Mesendoderm (in vitro differentiated cells): ENCODE results near the gene NXPH2.

Experiments
- DNase-seq: peaks from one replicate; pipeline ENCODE4 v3.0.0; 2013
- H2AK5ac ChIP-seq: 2 replicates; pipeline ENCODE4 v1.6.1; 2013; ENCODE audit warnings: low read length, inconsistent platforms
- H2BK120ac ChIP-seq: 2 replicates; pipeline ENCODE4 v1.6.1; 2013; ENCODE audit warnings: low read depth, mild to moderate bottlenecking, low read length, moderate library complexity, mixed read lengths
- H2BK15ac ChIP-seq: replicated peaks from 2 replicates; pipeline ENCODE4 v1.6.1; 2013; ENCODE audit warnings: low read depth, mild to moderate bottlenecking, moderate library complexity
- H2BK5ac ChIP-seq: 2 replicates; pipeline ENCODE4 v1.6.1; 2013; ENCODE audit warnings: low read length, inconsistent platforms
- H3K18ac ChIP-seq: 2 replicates; pipeline ENCODE4 v1.6.1; 2013; ENCODE audit warnings: mild to moderate bottlenecking, low read length, mixed read lengths
- H3K23ac ChIP-seq: one replicate; pipeline ENCODE4 v1.6.1; 2013; ENCODE audit warnings: low read length
- H3K27ac ChIP-seq: 2 replicates; pipeline ENCODE4 v1.5.1; 2013; ENCODE audit warnings: low read depth, mild to moderate bottlenecking, inconsistent platforms, low read length, moderate library complexity
- H3K27me3 ChIP-seq: 2 replicates; pipeline ENCODE4 v1.6.1; 2013; ENCODE audit warnings: low read length, control low read depth, mild to moderate bottlenecking, inconsistent platforms; ENCODE audit not compliant: insufficient read depth, poor library complexity
- H3K36me3 ChIP-seq: 2 replicates; pipeline ENCODE4 v1.6.1; 2013; ENCODE audit warnings: low read length, inconsistent platforms; ENCODE audit not compliant: control insufficient read depth, insufficient read depth
- H3K4ac ChIP-seq: one replicate; pipeline ENCODE4 v1.6.1; 2013; ENCODE audit warnings: low read depth, mild to moderate bottlenecking, low read length, moderate library complexity
- H3K4me1 ChIP-seq: 2 replicates; pipeline ENCODE4 v1.6.1; 2013; ENCODE audit warnings: low read depth, low read length, inconsistent platforms; ENCODE audit not compliant: control insufficient read depth
- H3K4me2 ChIP-seq: 2 replicates; pipeline ENCODE4 v1.6.1; 2013; ENCODE audit warnings: low read length
- H3K4me3 ChIP-seq: 2 replicates; pipeline ENCODE4 v1.5.1; 2013; ENCODE audit warnings: mild to moderate bottlenecking, low read length
- H3K56ac ChIP-seq: one replicate; pipeline ENCODE4 v1.6.1; 2013; ENCODE audit warnings: low read length
- H3K79me1 ChIP-seq: 2 replicates; pipeline ENCODE4 v1.6.1; 2013; ENCODE audit warnings: low read length, inconsistent platforms
- H3K79me2 ChIP-seq: 2 replicates; pipeline ENCODE4 v1.6.1; 2013; ENCODE audit warnings: mild to moderate bottlenecking, low read length; ENCODE audit not compliant: control insufficient read depth, insufficient read depth
- H3K9ac ChIP-seq: 2 replicates; pipeline ENCODE4 v1.6.1; 2013; ENCODE audit warnings: low read length, inconsistent platforms
- H4K5ac ChIP-seq: one replicate; pipeline ENCODE4 v1.6.1; 2013; ENCODE audit warnings: low read length
- H4K8ac ChIP-seq: one replicate; pipeline ENCODE4 v1.6.1; 2013; ENCODE audit warnings: low read depth, mild to moderate bottlenecking, control low read depth, low read length, moderate library complexity
- WGBS: extraction: QIAGEN DNeasy Blood & Tissue Kit; methylation state at CpG from one replicate; pipeline ENCODE4 v1.1.7; 2013; ENCODE audit warnings: low lambda C conversion rate, missing lambda C conversion rate; ENCODE audit not compliant: insufficient coverage; ENCODE audit errors: extremely low coverage; 5-methylcytosine and 5-hydroxymethylcytosine counted together

Gene NXPH2

DNA sequence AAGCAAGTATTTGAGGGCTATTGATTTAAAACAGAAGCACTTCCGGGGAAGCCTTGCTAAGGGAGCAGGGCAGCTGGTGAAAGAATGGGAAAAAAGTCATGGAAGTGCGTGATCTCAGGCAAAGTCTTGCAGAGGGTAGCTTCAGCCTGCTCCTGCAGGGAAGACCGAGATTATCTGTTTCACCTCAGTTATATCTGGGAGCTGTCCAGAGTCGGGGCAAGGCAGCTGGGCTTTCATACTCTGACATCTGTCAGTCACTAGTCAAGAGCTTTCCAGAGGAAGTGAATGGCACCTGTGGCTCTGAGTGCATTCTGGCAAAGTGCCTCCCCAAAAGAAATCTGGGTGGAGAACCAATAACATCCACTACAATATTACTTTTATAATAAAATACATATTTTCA, 8.7 kb downstream of the NXPH2 start:
- Histone ChIP-seq H3K23ac (no peak overlapping the region), H3K9ac (no peak overlapping the region), H4K8ac (no peak overlapping the region), H3K4me3 (no peak overlapping the region), H3K27me3 (no peaks in the 10 kb centered on the region), H2BK5ac (no peak overlapping the region), H3K4me2 (no peak overlapping the region), H2AK5ac (no peak overlapping the region), H2BK120ac (no peak overlapping the region), H3K4ac (no peak overlapping the region), H3K79me2 (no peaks in the 10 kb centered on the region), H3K18ac (no peak overlapping the region), H4K5ac (no peak overlapping the region), H2BK15ac (no peak overlapping the region), H3K56ac (no peak overlapping the region), H3K36me3 (no peaks in the 10 kb centered on the region), H3K4me1 (no peaks in the 10 kb centered on the region), H3K27ac (no peak overlapping the region), H3K79me1 (no peaks in the 10 kb centered on the region)
- no peak for DNase-seq
- no CpG with 5 or more reads among the region's 4 CpGs for WGBS

DNA sequence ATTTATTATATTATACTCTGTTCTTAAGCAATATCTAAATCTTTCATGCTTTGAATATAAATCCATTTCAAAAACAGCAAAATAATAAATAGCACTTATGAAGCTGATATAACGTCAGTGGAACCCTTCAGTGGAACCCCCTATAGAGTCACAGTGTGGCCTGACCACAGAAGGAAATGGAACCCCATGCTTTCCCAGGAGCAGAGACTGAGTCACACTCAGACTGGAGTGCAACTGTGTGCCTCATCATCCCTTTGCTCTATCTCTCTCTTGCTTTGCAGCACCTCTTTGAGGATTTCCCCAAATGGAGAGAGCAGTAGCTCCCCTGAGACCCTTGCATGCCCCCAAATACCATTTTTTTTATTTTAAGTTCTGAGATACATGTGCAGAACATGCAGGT, 13.1 kb downstream of the NXPH2 start:
- Histone ChIP-seq H3K27ac (no peak overlapping the region), H2BK15ac (no peak overlapping the region), H3K18ac (no peak overlapping the region), H3K79me2 (no peaks in the 10 kb centered on the region), H4K5ac (no peak overlapping the region), H3K4me1 (no peaks in the 10 kb centered on the region), H3K79me1 (no peaks in the 10 kb centered on the region), H2BK5ac (no peak overlapping the region), H4K8ac (no peak overlapping the region), H3K4ac (no peak overlapping the region), H3K9ac (no peak overlapping the region), H2AK5ac (no peak overlapping the region), H2BK120ac (no peak overlapping the region), H3K56ac (no peak overlapping the region), H3K27me3 (no peaks in the 10 kb centered on the region), H3K36me3 (no peaks in the 10 kb centered on the region), H3K4me3 (no peak overlapping the region), H3K23ac (no peak overlapping the region), H3K4me2 (no peak overlapping the region)
- no CpG with 5 or more reads among the region's 1 CpG for WGBS
- DNase-seq = no peak

DNA sequence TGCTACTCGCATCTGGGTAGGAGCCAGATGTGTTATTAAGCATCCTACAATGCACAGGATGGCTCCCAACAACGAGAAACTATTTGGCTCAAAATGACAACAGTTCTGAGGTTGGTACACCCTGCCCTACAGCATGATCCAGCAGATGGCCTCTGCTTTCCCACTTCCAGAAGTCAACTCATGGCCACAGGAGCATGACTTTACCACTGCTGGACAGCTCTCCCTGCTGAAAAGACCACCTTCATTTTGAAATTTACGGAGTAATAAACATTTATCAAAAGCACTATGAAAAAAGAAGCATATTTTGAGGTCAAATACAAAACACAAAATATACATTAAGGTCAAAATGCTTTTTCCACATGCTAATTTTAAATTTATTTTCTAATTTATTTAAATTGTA, 13.7 kb downstream of the NXPH2 start:
- no peak for DNase-seq
- Histone ChIP-seq H3K56ac (no peak overlapping the region), H3K36me3 (no peaks in the 10 kb centered on the region), H3K79me2 (no peaks in the 10 kb centered on the region), H3K23ac (no peak overlapping the region), H3K27ac (no peak overlapping the region), H3K27me3 (no peaks in the 10 kb centered on the region), H4K8ac (no peak overlapping the region), H2BK5ac (no peak overlapping the region), H3K18ac (no peak overlapping the region), H3K4ac (no peak overlapping the region), H3K79me1 (no peaks in the 10 kb centered on the region), H3K4me3 (no peak overlapping the region), H3K9ac (no peak overlapping the region), H3K4me2 (no peak overlapping the region), H3K4me1 (no peaks in the 10 kb centered on the region), H2AK5ac (no peak overlapping the region), H2BK120ac (no peak overlapping the region), H4K5ac (no peak overlapping the region), H2BK15ac (no peak overlapping the region)
- WGBS = no CpG with 5 or more reads among the region's 3 CpGs

- DNase-seq = no peak
- Histone ChIP-seq H3K79me1 (no peaks in the 10 kb centered on the region), H4K5ac (no peak overlapping the region), H3K4me1 (no peaks in the 10 kb centered on the region), H2BK120ac (no peak overlapping the region), H3K23ac (no peak overlapping the region), H2BK15ac (no peak overlapping the region), H3K4me3 (no peak overlapping the region), H3K9ac (no peak overlapping the region), H4K8ac (no peak overlapping the region), H3K18ac (no peak overlapping the region), H2BK5ac (no peak overlapping the region), H3K79me2 (no peaks in the 10 kb centered on the region), H2AK5ac (no peak overlapping the region), H3K4ac (no peak overlapping the region), H3K56ac (no peak overlapping the region), H3K27me3 (no peaks in the 10 kb centered on the region), H3K36me3 (no peaks in the 10 kb centered on the region), H3K4me2 (no peak overlapping the region), H3K27ac (no peak overlapping the region)
These were observed 16.2 kb downstream of the NXPH2 start for GRCh38 chr2:138763971-138764370.

DNA sequence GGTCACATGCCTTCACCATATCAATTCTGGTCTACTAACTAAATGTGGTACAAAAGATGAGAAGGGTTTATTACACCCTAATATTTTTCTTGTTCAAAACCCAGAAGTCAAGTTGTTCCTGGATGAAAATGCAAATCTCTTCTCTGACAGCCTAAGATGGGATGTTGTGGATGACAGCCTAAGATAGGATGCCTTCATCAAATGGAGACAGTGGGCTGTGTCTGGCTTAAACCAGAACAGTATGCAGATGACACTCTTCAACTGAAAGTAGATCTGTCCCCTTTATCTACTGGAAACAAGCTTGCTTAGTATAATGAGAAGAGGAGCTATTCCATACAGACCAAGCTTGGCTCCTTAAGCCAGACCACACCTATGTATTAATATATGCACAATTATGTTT, 17.7 kb downstream of the NXPH2 start:
- H3K36me3 ChIP-seq = no peaks in the 10 kb centered on the region
- H4K8ac ChIP-seq = no peak overlapping the region

GRCh38 chr2:138760676-138761075, 19.5 kb downstream of the NXPH2 start:
- Histone ChIP-seq H2BK15ac (no peak overlapping the region), H3K4me2 (no peak overlapping the region), H2BK5ac (no peak overlapping the region), H3K79me2 (no peaks in the 10 kb centered on the region), H3K23ac (no peak overlapping the region), H3K79me1 (no peaks in the 10 kb centered on the region), H3K56ac (no peak overlapping the region), H3K27me3 (no peaks in the 10 kb centered on the region), H3K4ac (no peak overlapping the region), H3K18ac (no peak overlapping the region), H3K9ac (no peak overlapping the region), H4K8ac (no peak overlapping the region), H2AK5ac (no peak overlapping the region), H2BK120ac (no peak overlapping the region), H4K5ac (no peak overlapping the region), H3K36me3 (no peaks in the 10 kb centered on the region), H3K27ac (no peak overlapping the region), H3K4me1 (no peaks in the 10 kb centered on the region), H3K4me3 (no peak overlapping the region)
- WGBS = no CpG with 5 or more reads among the region's 3 CpGs
- no peak for DNase-seq

More for the DNA sequence above, 17.7 kb downstream of the NXPH2 start:
- no peaks in the 10 kb centered on the region for H3K4me1 ChIP-seq
- H3K79me1 ChIP-seq = no peaks in the 10 kb centered on the region
- no peaks in the 10 kb centered on the region for H3K27me3 ChIP-seq
- H3K23ac ChIP-seq = no peak overlapping the region
- no peak overlapping the region for H4K5ac ChIP-seq
- no peak overlapping the region for H3K4me3 ChIP-seq
- no peak overlapping the region for H2BK120ac ChIP-seq
- no peak overlapping the region for H3K27ac ChIP-seq
- no peak overlapping the region for H2AK5ac ChIP-seq
- H2BK5ac ChIP-seq = no peak overlapping the region
- no peak overlapping the region for H3K56ac ChIP-seq
- H3K9ac ChIP-seq = no peak overlapping the region
- no peak overlapping the region for H2BK15ac ChIP-seq
- no peaks in the 10 kb centered on the region for H3K79me2 ChIP-seq
- H3K4ac ChIP-seq = no peak overlapping the region
- H3K4me2 ChIP-seq = no peak overlapping the region
- no peak overlapping the region for H3K18ac ChIP-seq
- no peak for DNase-seq
